Stimulated activated CD8-positive, alpha-beta memory T cell treated with anti-CD3 and anti-CD28 coated beads, Interleukin-15, amount 100 ng/mL, for 1 hour (primary cell): ENCODE results near the gene PCSK7.

Experiments used
- DNase-seq: peaks from one replicate; pipeline ENCODE4 v3.0.0-alpha.2; 2020; ENCODE audit warnings: low read depth

Gene PCSK7

GRCh38 chr11:117154468-117154867 is 77.4 kb downstream of the PCSK7 start:
- no peak for DNase-seq
